ENCODE measurements around the gene HDLBP.

The HDLBP gene

GRCh38 chr2:241223211-241224017 lies 92.1 kb downstream of the HDLBP start:
- DNase-seq (ENCODE audit: low read depth): no peak
- H3K4me3 ChIP-seq (ENCODE audit: low read depth, low read length): no peak overlapping the region

GRCh38 chr2:241219856-241220356 lies 95.6 kb downstream of the HDLBP start:
- DNase-seq (ENCODE audit: low read depth): no peak
- H3K4me3 ChIP-seq (ENCODE audit: low read depth, low read length): no peak overlapping the region

GRCh38 chr2:241219030-241219382 lies 96.5 kb downstream of the HDLBP start:
- peak overlapping the region; percentile 59 for H3K4me3 ChIP-seq (ENCODE audit: low read depth, low read length)
- no peak for DNase-seq (ENCODE audit: low read depth)

GRCh38 chr2:241218131-241219029 lies 97.1 kb downstream of the HDLBP start:
- peak overlapping the region; percentile 59 for H3K4me3 ChIP-seq (ENCODE audit: low read depth, low read length)
- no peak for DNase-seq (ENCODE audit: low read depth)

GRCh38 chr2:241217320-241218031 lies 98.0 kb downstream of the HDLBP start:
- DNase-seq (ENCODE audit: low read depth): peak; percentile 40
- peak overlapping the region; percentile 42 for H3K4me3 ChIP-seq (ENCODE audit: low read depth, low read length)

GRCh38 chr2:241216211-241216761 lies 99.2 kb downstream of the HDLBP start:
- no peak for DNase-seq (ENCODE audit: low read depth)
- no peak overlapping the region for H3K4me3 ChIP-seq (ENCODE audit: low read depth, low read length)

GRCh38 chr2:241215421-241215820 lies 100.1 kb downstream of the HDLBP start:
- DNase-seq (ENCODE audit: low read depth): no peak
- no peak overlapping the region for H3K4me3 ChIP-seq (ENCODE audit: low read depth, low read length)

- no peak for DNase-seq (ENCODE audit: low read depth)
- H3K4me3 ChIP-seq (ENCODE audit: low read depth, low read length): no peak overlapping the region
These were observed 100.7 kb downstream of the HDLBP start for GRCh38 chr2:241214766-241215165.

GRCh38 chr2:241214209-241214608 lies 101.3 kb downstream of the HDLBP start:
- no peak overlapping the region for H3K4me3 ChIP-seq (ENCODE audit: low read depth, low read length)
- DNase-seq (ENCODE audit: low read depth): no peak

- DNase-seq (ENCODE audit: low read depth): no peak
- H3K4me3 ChIP-seq (ENCODE audit: low read depth, low read length): no peak overlapping the region
These were observed 101.9 kb downstream of the HDLBP start for GRCh38 chr2:241213567-241213966.

GRCh38 chr2:241213041-241213440 lies 102.4 kb downstream of the HDLBP start:
- no peak overlapping the region for H3K4me3 ChIP-seq (ENCODE audit: low read depth, low read length)
- no peak for DNase-seq (ENCODE audit: low read depth)

- no peak for DNase-seq (ENCODE audit: low read depth)
- no peak overlapping the region for H3K4me3 ChIP-seq (ENCODE audit: low read depth, low read length)
These were observed 104.2 kb downstream of the HDLBP start for GRCh38 chr2:241211276-241211675.

- no peak overlapping the region for H3K4me3 ChIP-seq (ENCODE audit: low read depth, low read length)
- no peak for DNase-seq (ENCODE audit: low read depth)
These were observed 106.2 kb downstream of the HDLBP start for GRCh38 chr2:241209271-241209670.

GRCh38 chr2:241208058-241208457 lies 107.4 kb downstream of the HDLBP start:
- DNase-seq (ENCODE audit: low read depth): no peak
- no peak overlapping the region for H3K4me3 ChIP-seq (ENCODE audit: low read depth, low read length)

GRCh38 chr2:241207641-241208040 lies 107.8 kb downstream of the HDLBP start:
- H3K4me3 ChIP-seq (ENCODE audit: low read depth, low read length): no peak overlapping the region
- no peak for DNase-seq (ENCODE audit: low read depth)

GRCh38 chr2:241207151-241207550 lies 108.3 kb downstream of the HDLBP start:
- no peak for DNase-seq (ENCODE audit: low read depth)

GRCh38 chr2:241205086-241205485 lies 110.4 kb downstream of the HDLBP start:
- no peak for DNase-seq (ENCODE audit: low read depth)
- no peak overlapping the region for H3K4me3 ChIP-seq (ENCODE audit: low read depth, low read length)

More at GRCh38 chr2:241207151-241207550, 108.3 kb downstream of the HDLBP start:
- H3K4me3 ChIP-seq (ENCODE audit: low read depth, low read length): no peak overlapping the region

- no peak overlapping the region for H3K4me3 ChIP-seq (ENCODE audit: low read depth, low read length)
- DNase-seq (ENCODE audit: low read depth): no peak
These were observed 111.0 kb downstream of the HDLBP start for GRCh38 chr2:241204490-241204889.

- no peak for DNase-seq (ENCODE audit: low read depth)
- no peak overlapping the region for H3K4me3 ChIP-seq (ENCODE audit: low read depth, low read length)
These were observed 111.5 kb downstream of the HDLBP start for GRCh38 chr2:241204010-241204384.

All from skeletal muscle cell (primary cell).